T-helper 22 cell (primary cell): ENCODE measurements around the gene FAM53C.

Source experiments
- DNase-seq: peaks from one replicate; pipeline ENCODE4 v3.0.0-alpha.2; 2020; ENCODE audit warnings: low read depth

The FAM53C gene

GRCh38 chr5:138391859-138392386 is 53.9 kb downstream of the FAM53C start:
- DNase-seq = no peak
